Stomach (tissue), 4 donors: ENCODE results near the gene JAK1.

Source experiments
- CTCF ChIP-seq, 7 experiments: fragments of 450-650 bp in 4 of 7; fragments of 200-600 bp in 3 of 7; sonication (generic) in 3 of 7; IDR thresholded peaks; one replicate each; pipeline ENCODE4 v1.5.1; 2016 to 2019; ENCODE audit warnings: antibody characterized with exemption in 7 of 7, control low read depth in 2 of 7, mild to moderate bottlenecking in 1 of 7
- EP300 ChIP-seq: sonication (generic); formaldehyde crosslinking; IDR thresholded peaks from one replicate; pipeline ENCODE4 v1.6.1; 2017; ENCODE audit warnings: antibody characterized with exemption

GRCh38 chr1:64933296-64934070 lies 32.9 kb downstream of the JAK1 start:
- TF ChIP-seq CTCF (IDR thresholded peaks at IDR 0.05) (no peak), EP300 (no peak)
